Measurements from ENCODE around the gene CLCN7. TPM values are rescaled to one million over a fixed set of nuclear protein-coding genes. Genes with fewer than 3 reads are reported as not detected.

CLCN7 gene
- total and polyA plus RNA-seq, 2 of the 8 experiments (the other 6 are each of a cell fraction or from before 2014, with no cell fraction given), result 38.6 to 81.5 TPM

DNA sequence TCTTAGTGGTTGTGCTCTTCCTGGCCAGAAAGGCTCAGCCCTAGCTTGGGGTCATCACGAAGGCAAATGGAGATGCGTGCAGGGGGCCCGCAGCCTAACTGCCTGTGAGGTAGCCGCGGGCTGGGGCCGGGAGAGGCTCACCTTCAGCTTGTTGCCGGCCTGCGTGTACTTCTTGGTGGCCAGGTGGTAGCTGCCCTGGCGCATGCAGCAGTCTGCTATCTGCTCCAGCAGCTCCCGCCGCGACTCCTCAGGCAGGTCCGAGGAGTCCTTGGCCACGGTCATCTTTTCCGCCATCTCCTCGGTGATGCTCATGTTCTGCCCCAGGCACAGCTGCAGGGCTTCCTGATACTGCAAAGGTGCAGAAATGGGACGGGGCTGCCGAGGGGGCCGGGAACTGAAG is 45.6 kb upstream of the CLCN7 start (continued):
- no peak for TF ChIP-seq KDM1A (IDR thresholded peaks at IDR 0.05; ENCODE audit: borderline replicate concordance, low read length)
- no peak for TF ChIP-seq ZNF274 (IDR thresholded peaks at IDR 0.05; ENCODE audit: borderline replicate concordance, extremely low read depth, low read length)
- TF ChIP-seq RBBP5 (IDR thresholded peaks at IDR 0.05; ENCODE audit: borderline replicate concordance, low read depth, low read length), result no peak
